Measurements from ENCODE around the gene F11R. TPM values are rescaled to one million over a fixed set of nuclear protein-coding genes. Genes with fewer than 3 reads are reported as not detected.

F11R gene
- total RNA-seq, 2 donors from 2014 or later: 134 to 179 TPM

DNA sequence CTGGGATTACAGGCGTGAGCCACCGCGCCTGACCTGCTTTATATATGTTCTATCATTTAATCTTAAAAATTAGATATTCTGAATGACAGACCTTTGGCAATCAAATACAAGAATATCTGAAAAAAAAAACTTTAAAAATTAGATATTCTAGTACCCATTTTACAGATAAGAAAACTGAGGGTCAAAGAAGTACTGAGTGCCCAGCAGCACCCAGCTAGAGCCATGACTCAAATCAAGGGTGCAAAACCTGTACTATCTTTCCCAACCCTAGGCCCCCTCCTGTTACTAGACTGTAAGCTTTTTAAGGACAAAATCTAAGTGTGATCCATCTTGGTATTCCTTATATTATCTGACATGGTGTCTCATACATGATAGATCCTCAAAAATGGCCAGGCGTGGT, 40.5 kb upstream of the F11R start:
- Histone ChIP-seq H3K9me3 (no peaks in the 10 kb centered on the region), H3K36me3 (no peaks in the 10 kb centered on the region), H3K9ac (ENCODE audit: low read depth in 2 of 2, low read length in 2 of 2) (no peak overlapping the region), H3K4me3 (no peak overlapping the region), H3K27me3 (no peaks in the 10 kb centered on the region), H3K27ac (no peak overlapping the region), H3K4me1 (no peaks in the 10 kb centered on the region)
- intact Hi-C loops (cut with DNase I): no loop called here
- DNase-seq: no peak
- TF ChIP-seq, protein P1, sequence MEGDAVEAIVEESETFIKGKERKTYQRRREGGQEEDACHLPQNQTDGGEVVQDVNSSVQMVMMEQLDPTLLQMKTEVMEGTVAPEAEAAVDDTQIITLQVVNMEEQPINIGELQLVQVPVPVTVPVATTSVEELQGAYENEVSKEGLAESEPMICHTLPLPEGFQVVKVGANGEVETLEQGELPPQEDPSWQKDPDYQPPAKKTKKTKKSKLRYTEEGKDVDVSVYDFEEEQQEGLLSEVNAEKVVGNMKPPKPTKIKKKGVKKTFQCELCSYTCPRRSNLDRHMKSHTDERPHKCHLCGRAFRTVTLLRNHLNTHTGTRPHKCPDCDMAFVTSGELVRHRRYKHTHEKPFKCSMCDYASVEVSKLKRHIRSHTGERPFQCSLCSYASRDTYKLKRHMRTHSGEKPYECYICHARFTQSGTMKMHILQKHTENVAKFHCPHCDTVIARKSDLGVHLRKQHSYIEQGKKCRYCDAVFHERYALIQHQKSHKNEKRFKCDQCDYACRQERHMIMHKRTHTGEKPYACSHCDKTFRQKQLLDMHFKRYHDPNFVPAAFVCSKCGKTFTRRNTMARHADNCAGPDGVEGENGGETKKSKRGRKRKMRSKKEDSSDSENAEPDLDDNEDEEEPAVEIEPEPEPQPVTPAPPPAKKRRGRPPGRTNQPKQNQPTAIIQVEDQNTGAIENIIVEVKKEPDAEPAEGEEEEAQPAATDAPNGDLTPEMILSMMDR (IDR thresholded peaks at IDR 0.05): no peak

DNA sequence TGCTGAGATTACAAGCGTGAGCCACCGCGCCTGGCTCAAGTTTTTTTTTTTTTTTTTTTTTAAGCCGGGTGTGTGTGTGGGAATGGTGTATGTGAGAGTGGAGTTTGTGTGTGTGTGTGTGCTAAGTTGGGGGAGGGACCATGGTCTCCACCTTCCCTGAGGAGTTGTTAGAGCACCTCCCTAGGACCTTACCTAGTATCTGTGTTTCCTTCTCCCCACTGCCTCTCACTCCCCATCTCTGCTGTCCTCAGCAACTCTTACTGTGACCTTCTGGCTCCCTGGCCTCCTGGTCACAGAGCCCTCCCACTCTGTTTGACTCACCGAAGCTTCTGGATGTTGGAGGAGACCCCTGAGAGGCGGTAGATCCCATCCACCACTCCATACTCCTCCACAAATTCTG, 38.3 kb upstream of the F11R start:
- no peak for DNase-seq
- Histone ChIP-seq H3K4me1 (no peaks in the 10 kb centered on the region), H3K27me3 (no peaks in the 10 kb centered on the region), H3K9ac (ENCODE audit: low read depth in 2 of 2, low read length in 2 of 2) (no peak overlapping the region), H3K4me3 (no peak overlapping the region), H3K36me3 (no peaks in the 10 kb centered on the region), H3K27ac (no peak overlapping the region), H3K9me3 (no peaks in the 10 kb centered on the region)
- TF ChIP-seq, protein P1 (IDR thresholded peaks at IDR 0.05): no peak
- intact Hi-C loops (cut with DNase I): no loop called here

DNA sequence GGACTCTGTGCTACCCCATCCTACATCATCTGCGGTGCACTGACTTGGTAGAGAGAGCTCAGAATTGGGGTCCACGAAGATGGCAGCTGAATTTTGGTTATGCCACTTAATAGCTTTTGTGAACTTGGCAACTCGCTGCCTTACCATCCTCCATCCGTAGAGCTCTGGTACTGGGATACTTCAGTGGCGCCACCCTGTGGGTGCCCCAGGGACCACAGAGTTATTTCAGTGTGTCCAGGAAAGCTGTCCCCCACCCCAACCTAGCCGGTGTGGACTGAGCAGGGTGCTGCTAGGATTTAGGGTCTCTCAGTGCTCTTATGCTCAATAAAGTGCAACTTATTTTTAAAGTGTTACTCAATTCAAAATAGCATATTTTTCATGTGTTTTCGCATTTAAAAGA, 33.9 kb upstream of the F11R start:
- Histone ChIP-seq H3K27me3 (no peaks in the 10 kb centered on the region), H3K27ac (no peak overlapping the region), H3K36me3 (no peaks in the 10 kb centered on the region), H3K9ac (ENCODE audit: low read depth in 2 of 2, low read length in 2 of 2) (no peak overlapping the region), H3K4me1 (no peaks in the 10 kb centered on the region), H3K4me3 (no peak overlapping the region), H3K9me3 (no peaks in the 10 kb centered on the region)
- no peak for DNase-seq
- TF ChIP-seq, protein P1 (IDR thresholded peaks at IDR 0.05): no peak
- intact Hi-C loops (cut with DNase I): no loop called here

DNA sequence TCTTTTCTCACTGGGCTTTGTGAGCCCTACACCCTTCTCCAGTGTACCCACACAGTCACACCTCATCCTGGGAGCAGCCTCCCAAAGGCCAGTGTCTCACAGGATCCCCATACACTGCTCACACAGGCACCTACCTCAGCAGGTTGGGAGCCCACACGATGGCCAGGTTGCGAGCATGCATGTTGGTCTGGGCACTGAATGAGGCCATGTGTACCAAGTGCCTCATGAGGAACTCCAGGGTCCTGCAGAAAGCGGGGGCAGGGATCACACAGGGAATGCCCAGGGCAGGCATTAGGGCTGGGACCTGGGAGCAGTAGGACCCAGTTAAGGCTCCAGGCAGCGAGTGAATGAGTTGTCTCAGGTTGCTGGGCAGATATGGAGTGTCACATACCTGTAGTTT, 33.3 kb upstream of the F11R start:
- no peaks in the 10 kb centered on the region for H3K27me3 ChIP-seq
- H3K9me3 ChIP-seq: no peaks in the 10 kb centered on the region
- no peaks in the 10 kb centered on the region for H3K36me3 ChIP-seq
- H3K9ac ChIP-seq (ENCODE audit: low read depth in 2 of 2, low read length in 2 of 2): no peak overlapping the region
- no peaks in the 10 kb centered on the region for H3K4me1 ChIP-seq
- intact Hi-C loops (cut with DNase I): no loop called here
- no peak for DNase-seq
- TF ChIP-seq, protein P1 (IDR thresholded peaks at IDR 0.05): no peak
- H3K4me3 ChIP-seq: no peak overlapping the region
- no peak overlapping the region for H3K27ac ChIP-seq

DNA sequence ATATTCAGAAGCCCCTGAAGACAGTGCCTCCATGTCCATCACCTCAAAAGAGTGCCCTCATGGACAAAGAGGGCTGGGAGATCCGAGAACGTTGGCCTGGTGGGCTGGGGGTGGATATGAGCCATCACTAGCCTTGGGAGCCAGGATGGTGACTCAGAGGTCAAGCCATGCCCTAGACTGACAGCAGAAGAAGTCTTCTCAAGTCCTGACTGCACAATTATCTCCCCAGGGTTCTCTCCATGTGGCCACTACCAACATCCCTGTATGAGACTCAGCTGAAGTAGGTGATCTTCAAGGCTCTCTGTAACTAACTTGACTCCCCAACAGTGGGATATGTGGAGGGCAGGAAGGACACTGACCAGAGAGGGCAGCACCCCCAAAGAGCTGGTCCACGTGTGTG, 31.9 kb upstream of the F11R start:
- Histone ChIP-seq H3K4me3 (no peak overlapping the region), H3K27me3 (no peaks in the 10 kb centered on the region)

More for the DNA sequence above, 31.9 kb upstream of the F11R start:
- no peak overlapping the region for H3K27ac ChIP-seq
- no peak for DNase-seq
- intact Hi-C loops (cut with DNase I): no loop called here
- H3K9me3 ChIP-seq: no peaks in the 10 kb centered on the region
- H3K36me3 ChIP-seq: no peaks in the 10 kb centered on the region
- TF ChIP-seq, protein P1 (IDR thresholded peaks at IDR 0.05): no peak
- no peak overlapping the region for H3K9ac ChIP-seq (ENCODE audit: low read depth in 2 of 2, low read length in 2 of 2)
- H3K4me1 ChIP-seq: no peaks in the 10 kb centered on the region

Measured in colonic mucosa (tissue), 4 donors.